A549 (cell line): ENCODE data around the gene RAET1L. TPM values are rescaled to one million over a fixed set of nuclear protein-coding genes. Genes with fewer than 3 reads are reported as not detected.

ENCODE experiments used
- ATAC-seq, 2 experiments: fragments of 200-7000 bp in 1 of 2; fragments of >200 bp in 1 of 2; cut with Nextera tagmentation in 1 of 2; cut with Tn5 transposase in 1 of 2; 3 replicates each; pipeline versions ENCODE4 v1.8.0 to v1.9.1; 2018 to 2020; ENCODE audit warnings: mild to moderate bottlenecking in 1 of 2, moderate library complexity in 1 of 2
- CTCF ChIA-PET: fragments of 300-600 bp; sonication (Branson Sonifier 250); formaldehyde crosslinking; extraction: SDS; loops from one replicate; lab custom pipeline; 2021; ENCODE audit warnings: antibody characterized with exemption, inconsistent platforms; lab: Yijun Ruan, JAX
- POLR2A ChIA-PET: fragments of 350-600 bp; formaldehyde crosslinking; extraction: SDS; loops from one replicate; lab custom pipeline; 2021; ENCODE audit warnings: antibody characterized with exemption, inconsistent platforms; lab: Yijun Ruan, JAX
- DNase-seq, 2 experiments: peaks; one replicate each; pipeline versions ENCODE4 v3.0.0 to v3.0.0-alpha.2; 2011 to 2016; ENCODE audit warnings: low read depth in 1 of 2, low spot score in 1 of 2
- FAIRE-seq: peaks from 2 replicates; lab custom pipeline; 2011; peaks lifted over from hg19 to GRCh38; lab: Jason Lieb, UNC
- H3K27ac ChIP-seq, 2 experiments: fragments of >200 bp; sonication (Bioruptor Twin); formaldehyde crosslinking; 3 replicates each; pipeline ENCODE4 v1.5.1; 2016 to 2017
- H3K4me1 ChIP-seq: fragments of >200 bp; sonication (Bioruptor Twin); formaldehyde crosslinking; 3 replicates; pipeline ENCODE4 v1.6.1; 2016
- H3K4me2 ChIP-seq: fragments of >200 bp; sonication (Bioruptor Twin); formaldehyde crosslinking; 3 replicates; pipeline ENCODE4 v1.6.1; 2016
- H3K4me3 ChIP-seq: fragments of >200 bp; sonication (Bioruptor Twin); formaldehyde crosslinking; 3 replicates; pipeline ENCODE4 v1.5.1; 2016
- H3K9me3 ChIP-seq: fragments of >200 bp; sonication (Bioruptor Twin); formaldehyde crosslinking; 3 replicates; pipeline ENCODE4 v1.6.1; 2016
- CBX8 ChIP-seq: fragments of 200-600 bp; sonication (generic); IDR thresholded peaks from 2 replicates; pipeline ENCODE4 v1.6.1; 2016
- CEBPB ChIP-seq, 2 experiments: fragments of >200 bp in 1 of 2; sonication (Bioruptor Twin) in 1 of 2; formaldehyde crosslinking in 1 of 2; IDR thresholded peaks; 2 replicates each; pipeline ENCODE4 v1.6.1; 2012 to 2016
- CHD2 ChIP-seq: fragments of 150-350 bp; IDR thresholded peaks from 2 replicates; pipeline ENCODE4 v1.6.1; 2014; ENCODE audit warnings: low read length; ENCODE audit not compliant: partially characterized antibody
- CHD4 ChIP-seq: fragments of 200-600 bp; sonication (generic); IDR thresholded peaks from 2 replicates; pipeline ENCODE4 v1.6.1; 2016; ENCODE audit warnings: antibody characterized with exemption, mild to moderate bottlenecking, borderline replicate concordance
- E2F6 ChIP-seq: IDR thresholded peaks from 2 replicates; pipeline ENCODE4 v1.6.1; 2012; ENCODE audit warnings: low read depth, borderline replicate concordance
- ESRRA ChIP-seq: fragments of 150-350 bp; IDR thresholded peaks from 2 replicates; pipeline ENCODE4 v1.6.1; 2014; ENCODE audit warnings: mild to moderate bottlenecking, low read length, borderline replicate concordance
- FOSB ChIP-seq: fragments of 250-450 bp; sonication (Bioruptor Pico); IDR thresholded peaks from 2 replicates; pipeline ENCODE4 v1.5.0; 2020; ENCODE audit warnings: mild to moderate bottlenecking, moderate library complexity
- FOSL2 ChIP-seq, 2 experiments: fragments of 450-650 bp in 1 of 2; fragments of >200 bp in 1 of 2; sonication (Bioruptor Twin) in 1 of 2; formaldehyde crosslinking; IDR thresholded peaks; 2 replicates each; pipeline versions ENCODE4 v1.5.0 to v1.6.1; 2016 to 2020; ENCODE audit warnings: mild to moderate bottlenecking in 1 of 2, moderate library complexity in 1 of 2
- GATA3 ChIP-seq: IDR thresholded peaks from 2 replicates; pipeline ENCODE4 v1.6.1; 2012; ENCODE audit warnings: borderline replicate concordance
- HDAC2 ChIP-seq: fragments of 200-600 bp; sonication (generic); IDR thresholded peaks from 2 replicates; pipeline ENCODE4 v1.6.1; 2016
- HES2 ChIP-seq: fragments of >200 bp; sonication (Bioruptor Twin); formaldehyde crosslinking; IDR thresholded peaks from 2 replicates; pipeline ENCODE4 v1.6.1; 2016
- HEYL ChIP-seq: fragments of 250-450 bp; sonication (Bioruptor Pico); IDR thresholded peaks from 2 replicates; pipeline ENCODE4 v1.8.0; 2021; ENCODE audit warnings: mild to moderate bottlenecking, moderate library complexity
- HOXA7 ChIP-seq: fragments of 250-450 bp; sonication (Bioruptor Pico); IDR thresholded peaks from 2 replicates; pipeline ENCODE4 v1.5.0; 2020; ENCODE audit warnings: mild to moderate bottlenecking, moderate library complexity
- HOXB13 ChIP-seq: fragments of 250-450 bp; sonication (Bioruptor Pico); IDR thresholded peaks from 2 replicates; pipeline ENCODE4 v1.5.0; 2020; ENCODE audit warnings: low read depth, mild to moderate bottlenecking, moderate library complexity
- HOXB5 ChIP-seq: fragments of 250-450 bp; sonication (Bioruptor Pico); IDR thresholded peaks from 2 replicates; pipeline ENCODE4 v1.5.0; 2020; ENCODE audit warnings: mild to moderate bottlenecking, moderate library complexity
- KDM5A ChIP-seq: fragments of 200-600 bp; sonication (generic); IDR thresholded peaks from 2 replicates; pipeline ENCODE4 v1.6.1; 2016; ENCODE audit warnings: antibody characterized with exemption, mild to moderate bottlenecking
- NFE2L2 ChIP-seq: fragments of 150-350 bp; conservative IDR thresholded peaks from 2 replicates; pipeline ENCODE4 v1.6.1; 2014; ENCODE audit warnings: low read length
- NPAS2 ChIP-seq: fragments of 250-450 bp; sonication (Bioruptor Pico); IDR thresholded peaks from 2 replicates; pipeline ENCODE4 v1.8.0; 2022; ENCODE audit warnings: mild to moderate bottlenecking, moderate library complexity, borderline replicate concordance
- PBX3 ChIP-seq: IDR thresholded peaks from 2 replicates; pipeline ENCODE4 v1.6.1; 2012
- PHF8 ChIP-seq: fragments of 200-600 bp; sonication (generic); IDR thresholded peaks from 2 replicates; pipeline ENCODE4 v1.6.1; 2016; ENCODE audit warnings: low read depth, mild to moderate bottlenecking, antibody characterized with exemption, moderate library complexity, borderline replicate concordance
- POLR2A ChIP-seq: IDR thresholded peaks from 2 replicates; pipeline ENCODE4 v1.6.1; 2012; ENCODE audit warnings: mild to moderate bottlenecking, low read length
- RAD21 ChIP-seq, 2 experiments: fragments of >200 bp in 1 of 2; sonication (Bioruptor Twin) in 1 of 2; formaldehyde crosslinking in 1 of 2; IDR thresholded peaks in 1 of 2; conservative IDR thresholded peaks in 1 of 2; 2 replicates in 1 of 2; 3 replicates in 1 of 2; pipeline ENCODE4 v1.6.1; 2012 to 2018; ENCODE audit warnings: inconsistent platforms in 1 of 2
- RARB ChIP-seq: fragments of 250-450 bp; sonication (Bioruptor Pico); IDR thresholded peaks from 2 replicates; pipeline ENCODE4 v1.8.0; 2021; ENCODE audit warnings: mild to moderate bottlenecking, moderate library complexity
- RFX5 ChIP-seq: fragments of 450-650 bp; IDR thresholded peaks from 2 replicates; pipeline ENCODE4 v1.7.1; 2014; ENCODE audit warnings: antibody characterized with exemption, mild to moderate bottlenecking, moderate library complexity
- TFCP2L1 ChIP-seq: fragments of 250-450 bp; sonication (Bioruptor Pico); IDR thresholded peaks from 2 replicates; pipeline ENCODE4 v1.5.0; 2021; ENCODE audit warnings: mild to moderate bottlenecking
- USF2 ChIP-seq: fragments of 450-650 bp; IDR thresholded peaks from 2 replicates; pipeline ENCODE4 v1.6.1; 2014; ENCODE audit warnings: antibody characterized with exemption
- ZC3H11A ChIP-seq: fragments of 450-650 bp; IDR thresholded peaks from 2 replicates; pipeline ENCODE4 v1.6.1; 2014; ENCODE audit warnings: antibody characterized with exemption, mild to moderate bottlenecking
- ZNF302 ChIP-seq: fragments of 250-450 bp; sonication (Bioruptor Pico); IDR thresholded peaks from 2 replicates; pipeline ENCODE4 v1.9.0; 2021; ENCODE audit warnings: inconsistent platforms, mild to moderate bottlenecking, moderate library complexity
- WGBS: methylation state at CpG from one replicate; pipeline ENCODE4 v1.1.6; 2017; ENCODE audit errors: missing lambda C conversion rate; 5-methylcytosine and 5-hydroxymethylcytosine counted together
- polyA plus RNA-seq, 4 experiments: library from polyadenylated mRNA; depleted of rRNA in 3 of 4; stranded (reverse); fragments of >200 nt; fragmentation: RNase III in 1 of 4; extraction: RNeasy Plus Mini Kit Qiagen cat#74134 plus additional on column Dnase treatment in 1 of 4; gene quantifications; 2 replicates in 3 of 4; 3 replicates in 1 of 4; pipeline ENCODE4 v1.2.3, GENCODE V29; 2011 to 2017
- TF ChIP-seq, protein P1 (sequence below): fragments of 150-350 bp; IDR thresholded peaks from 2 replicates; pipeline ENCODE4 v1.6.1; 2014; ENCODE audit warnings: low read depth, mild to moderate bottlenecking, low read length
- TF ChIP-seq, protein P2 (sequence below): IDR thresholded peaks from 2 replicates; pipeline ENCODE4 v1.6.1; 2012

Gene RAET1L
- polyA plus RNA-seq, 2 of the 4 experiments (the other 2 are of a cell fraction), result 0.22 TPM; not detected in 1

DNA sequence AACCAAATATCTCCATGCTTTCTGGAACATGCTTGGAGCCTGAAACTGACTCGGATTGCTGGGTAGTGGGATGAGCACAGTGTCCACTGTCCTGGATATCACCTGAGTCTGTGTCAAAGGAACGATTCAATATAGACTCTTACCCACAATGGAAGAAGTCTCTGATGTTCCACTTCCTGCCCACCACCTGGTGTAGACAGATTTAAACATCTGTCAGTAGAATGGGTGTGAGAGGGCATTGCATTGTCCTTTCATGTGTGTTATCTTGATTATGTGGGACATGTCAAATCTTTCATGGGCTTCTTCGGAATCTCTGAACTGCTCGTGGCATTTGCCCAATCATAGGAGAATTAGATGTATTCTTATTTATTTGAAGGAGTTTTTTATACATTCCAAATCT lies 22.8 kb upstream of the RAET1L start:
- FAIRE-seq, result no peak
- WGBS, result 23% methylated on average over 4 of the region's 4 CpGs

DNA sequence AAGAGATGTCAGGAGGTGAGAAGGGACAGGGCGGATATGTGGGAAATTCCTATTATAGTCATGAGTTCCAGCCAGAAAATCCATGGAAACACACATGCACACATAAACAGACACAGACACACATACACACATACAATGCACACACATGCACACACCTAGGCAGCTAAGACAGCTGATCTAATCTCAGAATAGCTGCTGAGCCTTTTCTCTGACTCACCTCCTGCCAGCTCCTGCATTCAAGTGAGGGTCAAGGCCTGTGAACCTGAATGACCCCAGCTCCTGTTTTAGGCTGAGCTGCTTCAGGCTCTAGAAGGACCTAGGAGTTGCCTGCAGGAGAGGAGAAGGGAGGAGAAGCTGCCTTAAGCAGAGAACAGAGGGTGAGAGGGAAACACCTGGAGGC lies 21.6 kb upstream of the RAET1L start:
- ChIA-PET CTCF (interaction anchor here (0.6 to 0.7 kb wide), 2 partner anchors 14 to 152 kb away, joined by 3 read pairs; no protein-coding TSS in a partner anchor), POLR2A (no interaction called here)
- H3K4me3 ChIP-seq, result no peak overlapping the region
- 64% methylated on average over 1 of the region's 1 CpG for WGBS
- H3K27ac ChIP-seq, result no peak overlapping the region
- no peak overlapping the region for H3K4me2 ChIP-seq
- FAIRE-seq, result no peak
- ATAC-seq, result no peak
- DNase-seq, result no peak
- TF ChIP-seq ESRRA (no peak), E2F6 (no peak), NPAS2 (no peak), CHD2 (no peak), CBX8 (no peak), HES2 (no peak), HOXA7 (CRISPR knock-in tag) (no peak), KDM5A (no peak), ZC3H11A (no peak), HOXB5 (CRISPR knock-in tag) (no peak), HEYL (CRISPR knock-in tag) (no peak), NFE2L2 (no peak), HDAC2 (no peak), TFCP2L1 (CRISPR knock-in tag) (no peak)
- TF ChIP-seq, protein P1, sequence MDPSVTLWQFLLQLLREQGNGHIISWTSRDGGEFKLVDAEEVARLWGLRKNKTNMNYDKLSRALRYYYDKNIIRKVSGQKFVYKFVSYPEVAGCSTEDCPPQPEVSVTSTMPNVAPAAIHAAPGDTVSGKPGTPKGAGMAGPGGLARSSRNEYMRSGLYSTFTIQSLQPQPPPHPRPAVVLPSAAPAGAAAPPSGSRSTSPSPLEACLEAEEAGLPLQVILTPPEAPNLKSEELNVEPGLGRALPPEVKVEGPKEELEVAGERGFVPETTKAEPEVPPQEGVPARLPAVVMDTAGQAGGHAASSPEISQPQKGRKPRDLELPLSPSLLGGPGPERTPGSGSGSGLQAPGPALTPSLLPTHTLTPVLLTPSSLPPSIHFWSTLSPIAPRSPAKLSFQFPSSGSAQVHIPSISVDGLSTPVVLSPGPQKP, result no peak
- H3K4me1 ChIP-seq, result no peaks in the 10 kb centered on the region
- no peaks in the 10 kb centered on the region for H3K9me3 ChIP-seq

More for the DNA sequence above, 22.8 kb upstream of the RAET1L start:
- H3K4me3 ChIP-seq, result no peak overlapping the region
- no peaks in the 10 kb centered on the region for H3K4me1 ChIP-seq
- POLR2A ChIA-PET, result no interaction called here
- CTCF ChIA-PET, result no interaction called here
- ATAC-seq (no peak), DNase-seq (no peak)
- H3K27ac ChIP-seq, result no peak overlapping the region
- no peak for TF ChIP-seq CHD2
- no peak for TF ChIP-seq HOXB13 (CRISPR knock-in tag)
- no peak for TF ChIP-seq FOSL2 (IDR thresholded peaks at IDR 0.05)
- no peak for TF ChIP-seq FOSL2 (CRISPR knock-in tag; IDR thresholded peaks at IDR 0.05)
- no peak for TF ChIP-seq HOXA7 (CRISPR knock-in tag)
- TF ChIP-seq GATA3, result no peak
- no peak for TF ChIP-seq ZNF302 (CRISPR knock-in tag)
- no peak for TF ChIP-seq CEBPB (IDR thresholded peaks at IDR 0.05)
- no peak for TF ChIP-seq RFX5
- no peak for TF ChIP-seq USF2
- TF ChIP-seq POLR2A, result no peak
- TF ChIP-seq CHD4, result no peak
- no peak for TF ChIP-seq PBX3
- TF ChIP-seq PHF8, result no peak
- no peak for TF ChIP-seq FOSB (CRISPR knock-in tag)
- TF ChIP-seq RARB (CRISPR knock-in tag), result no peak
- TF ChIP-seq HOXB5 (CRISPR knock-in tag), result no peak
- TF ChIP-seq, protein P2, sequence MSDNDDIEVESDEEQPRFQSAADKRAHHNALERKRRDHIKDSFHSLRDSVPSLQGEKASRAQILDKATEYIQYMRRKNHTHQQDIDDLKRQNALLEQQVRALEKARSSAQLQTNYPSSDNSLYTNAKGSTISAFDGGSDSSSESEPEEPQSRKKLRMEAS, result no peak
- TF ChIP-seq RAD21 (conservative IDR thresholded peaks at IDR 0.05 in 1 of 2, IDR thresholded peaks at IDR 0.05 in 1 of 2), result no peak
- TF ChIP-seq, protein P1, result no peak
- H3K9me3 ChIP-seq, result no peaks in the 10 kb centered on the region
- no peak overlapping the region for H3K4me2 ChIP-seq
